H1 (cell line): ENCODE results near the gene TRPM1. TPM values are rescaled to one million over a fixed set of nuclear protein-coding genes. Genes with fewer than 3 reads are reported as not detected.

ENCODE experiments used
- CTCF ChIA-PET: fragments of 300-600 bp; sonication (Branson Sonifier 250); formaldehyde crosslinking; loops from one replicate; lab custom pipeline; 2021; ENCODE audit not compliant: partially characterized antibody; lab: Charles Lee
- POLR2A ChIA-PET: fragments of 300-600 bp; sonication (Branson Sonifier 250); formaldehyde crosslinking; loops from one replicate; lab custom pipeline; 2021; ENCODE audit warnings: inconsistent platforms; ENCODE audit not compliant: partially characterized antibody; lab: Charles Lee
- DNase-seq, 2 experiments: peaks; one replicate each; pipeline versions ENCODE4 v3.0.0 to v3.0.0-alpha.2; 2010 to 2022; ENCODE audit warnings: low spot score in 2 of 2, low read depth in 1 of 2, mixed read lengths in 1 of 2
- FAIRE-seq: peaks from 2 replicates; lab custom pipeline; 2011; peaks lifted over from hg19 to GRCh38; lab: Jason Lieb, UNC
- H2AFZ ChIP-seq: 2 replicates; pipeline ENCODE4 v1.8.1; 2012; ENCODE audit warnings: low read length, inconsistent platforms
- H2AK5ac ChIP-seq: 2 replicates; pipeline ENCODE4 v1.6.1; 2013; ENCODE audit warnings: low read depth, low read length
- H2BK120ac ChIP-seq: replicated peaks from 2 replicates; pipeline ENCODE3; 2013; ENCODE audit warnings: low read depth, low read length, inconsistent platforms
- H2BK12ac ChIP-seq: 2 replicates; pipeline ENCODE4 v1.6.1; 2013; ENCODE audit warnings: low read depth, low read length
- H2BK15ac ChIP-seq: 2 replicates; pipeline ENCODE4 v1.6.1; 2013; ENCODE audit warnings: low read length
- H2BK20ac ChIP-seq: 2 replicates; pipeline ENCODE4 v1.6.1; 2013; ENCODE audit warnings: low read length
- H2BK5ac ChIP-seq: 2 replicates; pipeline ENCODE4 v1.6.1; 2013; ENCODE audit warnings: low read depth, low read length
- H3K14ac ChIP-seq: 2 replicates; pipeline ENCODE4 v1.6.1; 2013; ENCODE audit warnings: inconsistent platforms; ENCODE audit not compliant: insufficient read length
- H3K18ac ChIP-seq: 2 replicates; pipeline ENCODE4 v1.6.1; 2013; ENCODE audit warnings: low read length; ENCODE audit errors: extremely low read depth
- H3K23ac ChIP-seq: 2 replicates; pipeline ENCODE4 v1.6.1; 2013; ENCODE audit warnings: inconsistent platforms; ENCODE audit not compliant: insufficient read length
- H3K23me2 ChIP-seq: 2 replicates; pipeline ENCODE4 v1.6.1; 2013; ENCODE audit warnings: low read depth, low read length
- H3K27ac ChIP-seq: 2 replicates; pipeline ENCODE4 v1.6.1; 2011; ENCODE audit warnings: low read depth, low read length, inconsistent platforms
- H3K27me3 ChIP-seq, 4 experiments: replicated peaks in 1 of 4; 1 replicate in 1 of 4; 2 replicates in 3 of 4; pipeline versions ENCODE4 v1.6.1 to v1.8.1; 2011 to 2013; ENCODE audit warnings: low read length in 3 of 4, mild to moderate bottlenecking in 3 of 4, inconsistent platforms in 2 of 4, mixed read lengths in 2 of 4, moderate library complexity in 1 of 4; ENCODE audit not compliant: control insufficient read depth in 3 of 4, insufficient read depth in 3 of 4; ENCODE audit errors: extremely low read depth in 1 of 4
- H3K36me3 ChIP-seq, 4 experiments: 2 replicates each; pipeline versions ENCODE4 v1.6.1 to v1.8.1; 2011 to 2013; ENCODE audit warnings: mild to moderate bottlenecking in 4 of 4, low read length in 3 of 4, moderate library complexity in 2 of 4, control low read depth in 1 of 4, inconsistent platforms in 1 of 4; ENCODE audit not compliant: insufficient read depth in 4 of 4, control insufficient read depth in 2 of 4
- H3K4ac ChIP-seq: replicated peaks from 2 replicates; pipeline ENCODE3; 2013; ENCODE audit warnings: low read length, low read depth, mixed read lengths, inconsistent platforms; ENCODE audit not compliant: insufficient read length
- H3K4me1 ChIP-seq, 4 experiments: replicated peaks in 1 of 4; 1 replicate in 1 of 4; 2 replicates in 3 of 4; pipeline versions ENCODE4 v1.6.1 to v1.8.1; 2011 to 2013; ENCODE audit warnings: low read length in 3 of 4, inconsistent platforms in 2 of 4, mixed read lengths in 1 of 4; ENCODE audit not compliant: insufficient read depth in 4 of 4, control insufficient read depth in 3 of 4
- H3K4me2 ChIP-seq, 2 experiments: 2 replicates each; pipeline versions ENCODE4 v1.6.1 to v1.8.1; 2011 to 2013; ENCODE audit warnings: low read depth in 2 of 2, low read length in 2 of 2, control low read depth in 1 of 2, inconsistent platforms in 1 of 2, mild to moderate bottlenecking in 1 of 2; ENCODE audit not compliant: insufficient read depth in 1 of 2
- H3K4me3 ChIP-seq, 4 experiments: fragments of 200-600, 300-600 bp in 1 of 4; sonication (generic), shearing (Covaris generic), sonication (Bioruptor Twin) in 1 of 4; 2 replicates each; pipeline versions ENCODE4 v1.5.1 to v1.8.1; 2011 to 2016; ENCODE audit warnings: low read length in 4 of 4, low read depth in 3 of 4, control low read depth in 2 of 4, inconsistent platforms in 2 of 4, mild to moderate bottlenecking in 2 of 4, mixed read lengths in 1 of 4, moderate library complexity in 1 of 4; ENCODE audit not compliant: insufficient read depth in 2 of 4; ENCODE audit errors: extremely low read depth in 1 of 4
- H3K56ac ChIP-seq: replicated peaks from 2 replicates; pipeline ENCODE3; 2013; ENCODE audit warnings: low read depth, mild to moderate bottlenecking, mixed read lengths, low read length, inconsistent platforms; ENCODE audit not compliant: insufficient read length
- H3K79me1 ChIP-seq: 2 replicates; pipeline ENCODE4 v1.6.1; 2013; ENCODE audit warnings: low read depth, low read length, control low read depth
- H3K79me2 ChIP-seq, 2 experiments: 2 replicates each; pipeline versions ENCODE4 v1.6.1 to v1.8.1; 2012 to 2013; ENCODE audit warnings: low read length in 2 of 2, mild to moderate bottlenecking in 2 of 2, inconsistent platforms in 1 of 2; ENCODE audit not compliant: insufficient read depth in 2 of 2, control insufficient read depth in 1 of 2
- H3K9ac ChIP-seq, 4 experiments: replicated peaks in 1 of 4; 1 replicate in 1 of 4; 2 replicates in 3 of 4; pipeline versions ENCODE4 v1.6.1 to v1.8.1; 2011 to 2013; ENCODE audit warnings: low read depth in 3 of 4, low read length in 3 of 4, control low read depth in 2 of 4, mild to moderate bottlenecking in 2 of 4, moderate library complexity in 2 of 4, inconsistent platforms in 1 of 4; ENCODE audit errors: extremely low read depth in 1 of 4
- H3K9me3 ChIP-seq, 2 experiments: 2 replicates each; pipeline versions ENCODE4 v1.6.1 to v1.8.1; 2012 to 2013; ENCODE audit warnings: mild to moderate bottlenecking in 2 of 2, moderate library complexity in 2 of 2, control low read depth in 1 of 2, inconsistent platforms in 1 of 2, low read depth in 1 of 2, low read length in 1 of 2, mixed read lengths in 1 of 2; ENCODE audit not compliant: insufficient read depth in 2 of 2
- H4K20me1 ChIP-seq, 2 experiments: replicated peaks in 1 of 2; 2 replicates each; pipeline versions ENCODE3 to v1.8.1; 2011 to 2013; ENCODE audit warnings: inconsistent platforms in 2 of 2, low read length in 2 of 2, mild to moderate bottlenecking in 1 of 2; ENCODE audit not compliant: insufficient read depth in 2 of 2, control insufficient read depth in 1 of 2
- H4K5ac ChIP-seq: 2 replicates; pipeline ENCODE4 v1.6.1; 2013; ENCODE audit warnings: low read length, low read depth, mixed read lengths, inconsistent platforms; ENCODE audit not compliant: insufficient read length
- H4K8ac ChIP-seq: 2 replicates; pipeline ENCODE4 v1.8.0; 2013; ENCODE audit warnings: mild to moderate bottlenecking, moderate library complexity, low read length, inconsistent platforms; ENCODE audit not compliant: insufficient read depth; ENCODE audit errors: extremely low read depth
- H4K91ac ChIP-seq: replicated peaks from 2 replicates; pipeline ENCODE3; 2013; ENCODE audit warnings: low read length, mixed read lengths, inconsistent platforms; ENCODE audit not compliant: insufficient read length
- BACH1 ChIP-seq: IDR thresholded peaks from 2 replicates; pipeline ENCODE4 v1.6.1; 2012; ENCODE audit warnings: low read length, improper control_type of control experiment
- CHD2 ChIP-seq: IDR thresholded peaks from 2 replicates; pipeline ENCODE4 v1.6.1; 2012; ENCODE audit warnings: low read length, improper control_type of control experiment
- EGR1 ChIP-seq: IDR thresholded peaks from 2 replicates; pipeline ENCODE4 v1.6.1; 2011; ENCODE audit warnings: low read depth, low read length, borderline replicate concordance
- GTF2F1 ChIP-seq: IDR thresholded peaks from 2 replicates; pipeline ENCODE4 v1.6.1; 2012; ENCODE audit warnings: low read depth, low read length, improper control_type of control experiment, borderline replicate concordance
- MAFK ChIP-seq: IDR thresholded peaks from 2 replicates; pipeline ENCODE4 v1.6.1; 2012; ENCODE audit warnings: low read depth, mild to moderate bottlenecking, improper control_type of control experiment, low read length
- NRF1 ChIP-seq: IDR thresholded peaks from 2 replicates; pipeline ENCODE4 v1.6.1; 2011; ENCODE audit warnings: mild to moderate bottlenecking, low read depth, low read length, improper control_type of control experiment
- POLR2A ChIP-seq, 2 experiments: IDR thresholded peaks; 1 replicate in 1 of 2; 2 replicates in 1 of 2; pipeline ENCODE4 v1.6.1; 2011; ENCODE audit warnings: low read depth in 2 of 2, low read length in 2 of 2, mild to moderate bottlenecking in 2 of 2; ENCODE audit errors: control extremely low read depth in 1 of 2
- POLR2AphosphoS5 ChIP-seq: IDR thresholded peaks from 2 replicates; pipeline ENCODE4 v1.6.1; 2011; ENCODE audit warnings: low read depth, low read length
- RAD21 ChIP-seq, 2 experiments: IDR thresholded peaks in 1 of 2; conservative IDR thresholded peaks in 1 of 2; 2 replicates each; pipeline ENCODE4 v1.6.1; 2011; ENCODE audit warnings: low read depth in 2 of 2, low read length in 2 of 2, improper control_type of control experiment in 1 of 2, inconsistent platforms in 1 of 2, mild to moderate bottlenecking in 1 of 2, moderate library complexity in 1 of 2
- SIN3A ChIP-seq, 2 experiments: IDR thresholded peaks in 1 of 2; conservative IDR thresholded peaks in 1 of 2; 2 replicates each; pipeline ENCODE4 v1.6.1; 2011 to 2012; ENCODE audit warnings: low read length in 2 of 2, improper control_type of control experiment in 1 of 2, low read depth in 1 of 2, mild to moderate bottlenecking in 1 of 2
- SUZ12 ChIP-seq: fragments of 200-600 bp; sonication (generic); IDR thresholded peaks from 2 replicates; pipeline ENCODE4 v1.6.1; 2012; ENCODE audit warnings: mild to moderate bottlenecking, inconsistent platforms, low read length, moderate library complexity, mixed read lengths
- TEAD4 ChIP-seq: IDR thresholded peaks from 2 replicates; pipeline ENCODE4 v1.6.1; 2012; ENCODE audit warnings: low read depth, low read length, inconsistent platforms, mixed read lengths
- WGBS, 2 experiments: shearing (Covaris generic) in 1 of 2; methylation state at CpG; one replicate each; pipeline versions ENCODE4 v1.1.6 to v1.1.7; 2013 to 2015; ENCODE audit warnings: low lambda C conversion rate in 2 of 2, mixed read lengths in 2 of 2, inconsistent platforms in 1 of 2, low coverage in 1 of 2, missing lambda C conversion rate in 1 of 2; ENCODE audit not compliant: insufficient replicate concordance in 2 of 2, insufficient coverage in 1 of 2, insufficient read length in 1 of 2; ENCODE audit errors: extremely low coverage in 1 of 2, missing lambda C conversion rate in 1 of 2; 5-methylcytosine and 5-hydroxymethylcytosine counted together
- polyA plus RNA-seq, 7 experiments: library from polyadenylated mRNA; depleted of rRNA in 3 of 7; stranded (reverse) in 5 of 7; unstranded in 2 of 7; fragments of >200 nt in 5 of 7; fragments of 200-250 nt in 2 of 7; gene quantifications; 1 replicate in 5 of 7; 2 replicates in 1 of 7; 4 replicates in 1 of 7; pipeline versions ENCODE4 v1.2.1 to v1.2.3, GENCODE V29; 2011 to 2013; ENCODE audit warnings: missing spikeins in 2 of 7, mixed read lengths in 2 of 7
- total RNA-seq: library from RNA; stranded (reverse); fragmentation: NEBNext Ultra II Directional; extraction: Animal tissue kit (Norgen Biotek cat#: 25700); gene quantifications from 2 replicates; pipeline ENCODE4 v1.2.1, GENCODE V29; 2021
- TF ChIP-seq, protein P1 (sequence below): IDR thresholded peaks from 2 replicates; pipeline ENCODE4 v1.6.1; 2012; ENCODE audit warnings: inconsistent platforms
- TF ChIP-seq, protein P2 (sequence below): IDR thresholded peaks from 2 replicates; pipeline ENCODE4 v1.6.1; 2011; ENCODE audit warnings: low read depth, mild to moderate bottlenecking, low read length; ENCODE audit not compliant: insufficient read depth

The TRPM1 gene
- total and polyA plus RNA-seq, 2 of the 8 experiments (the other 6 are each of a cell fraction or from before 2014, with no cell fraction given): 0.05 TPM; not detected in 1

DNA sequence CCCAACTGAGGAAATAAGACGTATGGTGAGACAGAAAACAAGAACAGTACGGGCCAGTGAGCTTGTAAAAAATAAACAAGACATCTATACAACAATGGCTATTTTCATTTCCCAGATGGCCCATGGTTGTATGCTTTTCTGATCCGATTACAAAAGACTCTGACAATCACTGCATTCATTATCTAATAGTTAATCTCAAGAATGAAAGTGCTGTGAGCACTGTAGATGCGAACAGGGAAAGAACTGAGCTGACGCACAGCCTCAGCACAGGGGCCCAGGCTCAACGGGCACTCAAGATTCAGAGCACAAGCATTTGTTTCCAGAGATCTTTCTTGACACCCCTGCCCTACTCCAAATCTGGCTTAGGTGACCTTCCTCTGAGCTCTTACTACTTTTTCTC is 117.0 kb downstream of the TRPM1 start:
- H3K79me2 ChIP-seq: peaks cover 0 to 11% of the 10 kb centered on the region in 2 experiments; a peak in 1 of 4 replicates
- peaks cover 0 to 4% (median 0%) of the 10 kb centered on the region in 4 experiments; a peak in 1 of 8 replicates for H3K36me3 ChIP-seq
- TF ChIP-seq TEAD4 (no peak), MAFK (no peak), NRF1 (no peak), BACH1 (no peak), RAD21 (IDR thresholded peaks at IDR 0.05 in 1 of 2, conservative IDR thresholded peaks at IDR 0.05 in 1 of 2; ENCODE audit: low read depth in 2 of 2, low read length in 2 of 2) (no peak), GTF2F1 (no peak), SIN3A (conservative IDR thresholded peaks at IDR 0.05 in 1 of 2, IDR thresholded peaks at IDR 0.05 in 1 of 2; ENCODE audit: low read depth in 1 of 2, low read length in 2 of 2) (no peak), SUZ12 (no peak), EGR1 (no peak), POLR2AphosphoS5 (no peak), POLR2A (IDR thresholded peaks at IDR 0.05; ENCODE audit: control extremely low read depth in 1 of 2, low read depth in 2 of 2, low read length in 2 of 2) (no peak), CHD2 (no peak)
- TF ChIP-seq, protein P1, sequence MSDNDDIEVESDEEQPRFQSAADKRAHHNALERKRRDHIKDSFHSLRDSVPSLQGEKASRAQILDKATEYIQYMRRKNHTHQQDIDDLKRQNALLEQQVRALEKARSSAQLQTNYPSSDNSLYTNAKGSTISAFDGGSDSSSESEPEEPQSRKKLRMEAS: no peak
- TF ChIP-seq, protein P2, sequence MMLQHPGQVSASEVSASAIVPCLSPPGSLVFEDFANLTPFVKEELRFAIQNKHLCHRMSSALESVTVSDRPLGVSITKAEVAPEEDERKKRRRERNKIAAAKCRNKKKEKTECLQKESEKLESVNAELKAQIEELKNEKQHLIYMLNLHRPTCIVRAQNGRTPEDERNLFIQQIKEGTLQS: no peak

More for the DNA sequence above, 117.0 kb downstream of the TRPM1 start:
- no peak overlapping the region for H2BK5ac ChIP-seq
- no peak overlapping the region for H3K27ac ChIP-seq
- H4K91ac ChIP-seq: no peak overlapping the region
- no peak overlapping the region for H3K56ac ChIP-seq
- H2AFZ ChIP-seq: no peak overlapping the region
- no peak overlapping the region for H3K23ac ChIP-seq
- no peak overlapping the region for H3K4ac ChIP-seq
- H2BK120ac ChIP-seq: no peak overlapping the region
- no peak for DNase-seq
- H4K8ac ChIP-seq: no peak overlapping the region
- H3K4me2 ChIP-seq: no peak overlapping the region
- H3K23me2 ChIP-seq: no peaks in the 10 kb centered on the region
- 91% methylated on average over 6 of the region's 6 CpGs; no CpG with 5 or more reads in 1 of the 2 experiments for WGBS, 2 experiments
- no peak overlapping the region for H4K5ac ChIP-seq
- no peak overlapping the region for H3K4me3 ChIP-seq
- H2BK20ac ChIP-seq: no peak overlapping the region
- no peak overlapping the region for H3K9ac ChIP-seq
- no peaks in the 10 kb centered on the region for H3K4me1 ChIP-seq
- no peak overlapping the region for H2BK15ac ChIP-seq
- ChIA-PET POLR2A (interaction anchor here (1.0 to 1.3 kb wide), 4 partner anchors 9 to 62 kb away, joined by 3 to 5 read pairs (median 4); no protein-coding TSS in a partner anchor), CTCF (interaction anchor here (0.5 to 1.3 kb wide), 3 partner anchors 22 to 214 kb away, joined by 3 to 4 read pairs (median 3); no protein-coding TSS in a partner anchor)
- H3K18ac ChIP-seq: no peak overlapping the region
- no peaks in the 10 kb centered on the region; a peak in 1 of 7 replicates for H3K27me3 ChIP-seq
- no peak for FAIRE-seq
- H2BK12ac ChIP-seq: no peak overlapping the region
- peaks cover 2% of the 10 kb centered on the region; the same call in 1 of the 2 replicates for H3K79me1 ChIP-seq
- no peaks in the 10 kb centered on the region for H4K20me1 ChIP-seq
- no peak overlapping the region for H3K14ac ChIP-seq
- no peaks in the 10 kb centered on the region for H3K9me3 ChIP-seq
- H2AK5ac ChIP-seq: no peak overlapping the region
